Anterior cingulate cortex (tissue), 58 donors: Measurements from ENCODE around the gene AKAP6.

ENCODE experiments used
- DNase-seq, 58 donors: peaks; one replicate each; lab custom pipeline; 2025; lab: John Stamatoyannopoulos, UW

The AKAP6 gene

GRCh38 chr14:32471181-32471580 is 142.1 kb downstream of the AKAP6 start:
- no peak for DNase-seq

- no peak for DNase-seq
Observed at GRCh38 chr14:32472076-32472475, 143.0 kb downstream of the AKAP6 start.

GRCh38 chr14:32472512-32473463 is 143.7 kb downstream of the AKAP6 start:
- peak in 53 of 58 donors; percentile 1 to 86 (median 54) for DNase-seq

DNA sequence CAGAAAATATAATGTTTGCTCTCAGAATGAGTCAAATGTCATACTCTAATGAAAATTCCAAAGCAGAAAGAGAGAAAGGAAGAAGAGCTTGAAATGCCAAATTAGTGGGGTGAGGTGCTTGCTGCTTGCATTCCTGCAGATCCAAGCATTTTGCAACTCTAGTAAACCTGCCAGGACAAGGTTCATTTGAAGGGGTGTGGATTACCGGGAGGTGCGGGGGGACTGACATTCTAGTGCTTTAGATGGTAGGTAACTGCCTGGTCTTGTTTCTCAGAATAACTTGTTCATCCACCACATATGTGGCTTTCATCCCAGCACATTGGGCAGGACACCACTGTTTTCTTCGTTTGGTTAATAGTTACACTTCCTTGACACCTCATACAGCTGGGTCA is 144.4 kb downstream of the AKAP6 start:
- peak in 5 of 58 donors; percentile 4 to 33 (median 15) for DNase-seq

DNA sequence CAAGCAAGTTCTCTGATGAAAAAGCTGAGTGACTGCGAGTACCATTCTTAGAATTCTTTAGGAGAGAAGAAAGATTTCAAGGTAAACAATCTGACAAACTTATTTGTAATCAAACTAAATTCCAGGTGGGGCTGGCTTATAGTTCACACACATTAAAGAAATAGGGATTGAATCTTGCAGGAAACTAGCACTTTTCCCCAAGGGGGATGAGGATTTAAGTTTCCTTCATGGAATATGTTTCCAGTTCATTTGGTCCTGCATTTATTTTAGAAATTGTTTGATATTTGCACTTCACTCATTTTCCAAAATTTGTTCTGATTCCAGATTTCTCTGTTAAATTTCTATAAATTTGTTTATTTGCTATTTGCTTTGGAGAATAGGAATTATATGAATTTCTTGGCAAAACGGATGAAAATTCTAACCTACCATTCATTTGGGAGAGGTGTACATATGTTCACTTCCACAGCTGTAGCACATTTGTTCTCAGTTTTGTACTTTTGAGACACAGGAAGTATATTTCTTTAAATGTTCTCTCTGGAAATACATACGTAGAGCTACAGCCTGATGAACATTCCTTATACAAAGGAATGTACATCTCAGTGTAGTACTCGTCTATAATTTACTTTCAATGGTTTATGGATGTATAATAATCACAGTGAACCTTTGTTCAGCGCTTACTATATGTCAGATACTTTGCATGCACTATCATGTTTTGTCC is 145.5 kb downstream of the AKAP6 start:
- no peak for DNase-seq

GRCh38 chr14:32476532-32476931 is 147.4 kb downstream of the AKAP6 start:
- no peak for DNase-seq

DNA sequence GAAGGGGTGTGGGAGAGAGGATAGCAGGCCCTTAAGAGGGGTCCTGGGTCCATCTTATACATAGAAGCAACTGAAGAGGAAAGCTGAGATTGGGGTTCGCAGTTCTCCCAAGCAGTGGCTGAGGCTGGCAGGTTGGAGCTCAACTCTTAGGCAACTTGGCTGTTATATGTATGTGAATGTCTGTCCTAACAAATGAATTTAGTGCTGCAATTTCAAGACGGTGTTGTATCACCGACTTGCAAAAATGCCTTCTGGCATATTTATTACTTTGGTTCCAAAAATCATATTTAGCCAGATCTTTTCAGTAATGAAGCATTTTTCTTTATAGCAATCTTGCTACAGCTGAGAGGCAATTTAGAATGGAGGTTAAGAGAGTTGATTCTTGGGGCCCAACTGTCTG is 148.3 kb downstream of the AKAP6 start:
- no peak for DNase-seq

- no peak for DNase-seq
Observed at GRCh38 chr14:32478050-32478449, 149.0 kb downstream of the AKAP6 start.

DNA sequence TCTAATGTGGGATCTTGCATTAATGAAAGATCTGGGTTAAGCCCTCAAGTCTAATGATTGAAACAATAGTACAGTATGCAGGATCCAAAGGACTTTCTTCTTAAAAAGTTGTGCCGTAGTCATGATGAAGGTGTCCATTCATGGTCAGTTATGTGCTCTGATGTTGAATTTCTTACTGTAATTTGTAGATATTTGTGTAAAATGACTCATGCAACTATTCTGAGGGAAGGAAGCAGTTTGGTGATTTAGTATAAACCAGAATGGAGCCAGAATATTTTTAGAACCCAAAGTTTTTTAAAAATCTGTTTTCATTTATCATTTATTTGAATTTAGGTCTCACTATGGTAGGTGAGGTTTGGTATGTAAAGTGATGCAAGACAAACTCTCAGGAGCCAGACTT is 151.2 kb downstream of the AKAP6 start:
- no peak for DNase-seq

DNA sequence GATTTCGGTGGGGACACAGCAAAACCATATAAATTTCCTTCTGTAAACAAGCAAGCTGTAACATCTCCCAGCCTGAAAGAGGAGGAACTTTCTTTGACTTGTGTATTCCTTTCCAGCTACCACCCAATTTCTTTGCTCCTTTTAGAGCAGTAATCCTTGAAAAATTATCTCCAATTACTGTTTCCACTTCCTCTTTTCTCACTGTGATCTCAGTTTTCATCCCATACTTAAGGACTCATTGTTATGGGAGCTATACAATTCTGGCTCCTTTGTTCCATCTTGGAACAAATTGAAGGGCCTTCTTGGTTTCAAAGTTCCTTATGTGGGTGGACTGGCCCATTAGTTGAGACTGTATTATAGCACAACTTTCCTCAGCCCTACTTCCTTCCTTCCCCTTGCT is 152.6 kb downstream of the AKAP6 start:
- DNase-seq: no peak

DNA sequence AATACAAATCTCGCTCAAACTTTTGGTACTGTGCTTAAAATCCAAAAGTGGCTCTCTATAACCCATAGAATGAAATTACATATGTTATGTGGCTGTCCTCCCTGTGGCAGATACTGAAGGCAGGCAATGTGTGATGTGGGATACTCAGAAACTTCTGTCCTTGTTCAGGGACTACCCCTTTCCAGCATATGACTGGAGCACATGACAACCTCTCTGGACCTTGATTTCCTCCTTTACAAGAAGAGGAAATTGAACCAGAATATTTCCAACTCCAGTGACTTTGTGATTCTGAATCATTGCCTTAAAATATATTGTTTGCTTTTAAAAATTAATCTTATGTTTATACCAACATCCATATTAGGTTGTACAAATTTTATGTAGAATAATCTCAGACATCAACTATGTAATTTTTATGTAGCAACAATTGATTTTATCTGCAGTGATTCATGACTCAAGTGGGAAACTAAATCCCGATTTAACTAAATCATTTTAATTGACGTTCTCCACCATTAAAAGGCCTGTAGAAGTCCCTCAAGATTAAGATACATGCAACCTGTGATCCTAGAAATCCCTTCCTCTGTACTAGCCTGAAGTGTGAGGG is 162.4 kb downstream of the AKAP6 start:
- no peak for DNase-seq

DNA sequence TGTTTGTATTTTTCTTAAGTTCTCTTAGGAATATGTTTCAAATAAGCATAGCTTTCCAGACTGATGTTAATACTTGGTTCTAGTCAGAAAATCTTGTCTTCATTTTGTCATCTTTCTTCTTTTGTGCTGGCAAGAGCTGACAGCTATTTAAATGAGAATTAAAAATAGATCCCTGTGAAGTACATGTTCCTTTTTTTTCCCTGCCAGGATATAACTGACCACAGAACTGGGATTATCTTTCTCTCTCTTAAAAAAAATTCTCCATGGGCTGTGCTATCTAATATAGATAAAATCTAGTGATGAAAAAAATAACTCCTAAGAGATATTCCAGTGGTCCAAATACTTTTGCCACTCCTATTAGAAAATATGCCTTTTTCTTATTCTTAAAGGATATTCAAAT is 163.4 kb downstream of the AKAP6 start:
- DNase-seq: no peak

DNA sequence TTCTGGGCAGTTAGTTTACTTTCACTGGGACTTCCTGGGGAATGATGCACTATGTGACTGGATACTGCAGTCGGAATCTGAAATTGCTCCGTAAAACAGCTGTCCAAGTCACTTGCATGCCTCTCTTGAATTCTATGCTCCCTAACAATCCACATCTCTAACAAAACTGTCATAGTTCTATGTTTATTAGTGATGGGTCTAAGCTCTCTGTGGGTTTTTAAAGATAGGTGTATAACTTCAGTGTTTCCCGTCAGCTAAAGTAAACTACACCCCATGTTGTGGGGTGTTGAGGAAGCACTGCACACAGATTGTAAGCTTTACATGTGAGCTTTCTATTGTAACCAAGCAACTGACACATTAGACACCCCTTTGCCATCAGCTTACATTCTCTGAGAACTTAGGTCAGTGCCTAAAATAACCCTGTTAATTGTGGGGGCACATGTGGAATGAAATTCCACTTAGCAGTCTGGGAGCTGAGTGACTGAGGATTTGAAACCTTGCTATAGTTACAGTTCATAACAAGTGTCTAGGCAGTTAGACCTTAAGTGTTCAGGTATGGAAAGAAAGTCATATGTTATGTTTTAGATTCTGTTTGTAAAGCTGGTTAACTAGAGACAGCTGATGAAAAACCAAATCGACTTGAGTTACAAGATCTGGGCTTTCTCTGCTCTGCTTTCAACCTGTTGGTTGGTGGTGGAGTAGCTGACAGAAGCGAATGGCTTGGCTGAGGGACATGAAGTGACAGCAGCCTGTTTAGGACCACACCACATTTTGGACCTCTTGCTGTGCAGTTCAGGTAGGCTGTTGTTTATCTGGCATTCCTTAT is 165.7 kb downstream of the AKAP6 start:
- peak in 2 of 58 donors; percentile 25 to 29 for DNase-seq

DNA sequence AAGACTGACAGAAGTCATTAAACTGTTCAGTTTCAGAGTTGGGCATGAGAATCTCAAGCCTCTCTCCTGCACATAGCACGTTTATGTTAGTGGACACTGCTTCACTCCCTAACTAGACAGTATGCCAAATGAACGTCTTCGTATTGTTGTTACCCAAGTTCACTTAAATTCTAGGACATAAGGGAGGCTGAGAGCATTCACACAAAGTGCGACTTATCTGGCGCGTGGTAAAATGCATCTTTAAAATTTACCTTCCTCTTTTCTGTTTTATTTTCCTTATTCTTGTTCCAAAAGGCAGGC is 166.3 kb downstream of the AKAP6 start:
- DNase-seq: no peak

- no peak for DNase-seq
Observed at GRCh38 chr14:32497248-32497647, 168.2 kb downstream of the AKAP6 start.

DNA sequence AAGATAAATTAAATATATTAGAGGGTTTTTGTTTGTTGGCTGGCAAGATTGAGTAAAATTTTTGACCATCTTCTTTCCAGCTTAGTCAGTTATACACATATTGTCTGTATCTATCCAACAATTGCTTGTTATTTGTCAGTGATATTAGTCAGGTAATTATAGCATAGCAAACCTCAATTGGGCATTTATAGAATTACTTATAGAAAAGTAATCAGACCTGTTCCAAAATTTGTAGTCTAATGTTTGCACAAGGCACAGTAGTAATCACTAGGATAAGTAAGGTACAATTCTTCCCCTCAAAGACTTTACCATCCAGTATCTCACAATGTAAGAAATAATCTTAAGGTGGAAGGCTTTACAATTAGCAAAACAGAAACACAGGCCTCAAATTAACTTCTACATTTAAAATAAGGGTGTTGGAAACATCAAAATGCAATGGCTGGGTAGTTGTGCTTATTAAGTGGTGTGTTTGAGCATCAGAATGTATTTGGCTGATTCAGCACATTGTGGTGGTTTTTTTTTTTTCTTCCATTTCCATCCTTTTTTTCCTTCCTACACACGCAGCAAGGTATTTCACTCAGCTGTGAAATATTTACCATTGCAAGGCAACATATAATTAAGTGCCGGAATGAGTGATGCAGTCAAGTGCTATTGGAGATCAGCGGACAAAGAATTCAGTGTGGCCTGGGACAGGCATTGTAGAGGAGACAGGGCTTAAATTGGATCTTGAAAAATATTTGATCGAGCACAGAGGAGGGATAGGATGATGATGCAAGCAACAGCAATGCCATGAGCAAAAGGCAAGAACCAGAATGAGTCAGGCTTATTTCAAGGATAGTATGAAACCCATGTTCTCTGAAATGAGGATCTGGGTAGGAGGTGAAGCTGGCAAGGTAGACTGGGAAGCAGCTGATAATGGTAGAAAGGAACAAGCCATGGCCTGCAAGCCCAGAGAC is 178.2 kb downstream of the AKAP6 start:
- DNase-seq: no peak

DNA sequence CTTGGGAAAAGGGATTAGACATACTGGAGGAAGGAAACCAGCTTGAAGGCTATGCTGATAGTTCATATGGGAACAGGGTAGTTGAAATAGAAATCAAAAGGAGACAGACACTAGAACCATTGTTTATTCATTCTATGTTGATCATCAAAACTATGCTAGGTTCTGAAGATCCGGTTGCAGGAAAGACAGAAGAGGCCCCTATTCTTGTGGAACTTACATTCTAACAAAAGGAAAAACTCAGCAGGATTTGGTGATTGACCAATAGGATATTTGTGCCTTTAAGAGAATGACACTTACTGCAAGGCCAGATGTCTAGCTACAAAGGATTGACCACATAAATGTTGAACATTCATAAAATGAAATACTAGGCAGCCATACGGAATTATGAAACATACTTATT is 179.2 kb downstream of the AKAP6 start:
- peak in 1 of 58 donors; percentile 56 for DNase-seq

GRCh38 chr14:32509632-32510187 is 180.6 kb downstream of the AKAP6 start:
- DNase-seq: peak in 54 of 58 donors; percentile 16 to 96 (median 68)

GRCh38 chr14:32510815-32511214 is 181.7 kb downstream of the AKAP6 start:
- no peak for DNase-seq
